Gastrocnemius medialis (tissue), 4 donors: ENCODE data around the gene HBS1L. TPM values are rescaled to one million over a fixed set of nuclear protein-coding genes. Genes with fewer than 3 reads are reported as not detected.

Source experiments
- ATAC-seq, 2 donors: fragments of 150-250 bp; one replicate each; pipeline ENCODE4 v1.9.1; 2016
- DNase-seq, 2 donors: peaks; one replicate each; pipeline ENCODE4 v3.0.0-alpha.2; 2019
- H3K27ac ChIP-seq, 4 donors: fragments of 200-600 bp; sonication (generic); 1 replicate in 1 of 4; 2 replicates in 3 of 4; pipeline ENCODE4 v1.5.1; 2016 to 2018; ENCODE audit warnings: mild to moderate bottlenecking in 2 of 4, moderate library complexity in 1 of 4
- H3K27me3 ChIP-seq, 3 donors: fragments of 200-600 bp; sonication (generic) in 2 of 3; 1 replicate in 1 of 3; 2 replicates in 2 of 3; pipeline versions ENCODE4 v1.5.1 to v1.6.0; 2016 to 2019; ENCODE audit warnings: mild to moderate bottlenecking in 1 of 3, moderate library complexity in 1 of 3
- H3K36me3 ChIP-seq, 2 donors: fragments of 200-600 bp; sonication (generic) in 1 of 2; one replicate each; pipeline ENCODE4 v1.5.1; 2017 to 2018
- H3K4me1 ChIP-seq, 2 donors: fragments of 200-600 bp; sonication (generic) in 1 of 2; one replicate each; pipeline ENCODE4 v1.5.1; 2016 to 2017; ENCODE audit warnings: mild to moderate bottlenecking in 2 of 2
- H3K4me3 ChIP-seq, 4 donors: fragments of 200-600 bp; sonication (generic) in 3 of 4; 1 replicate in 1 of 4; 2 replicates in 3 of 4; pipeline ENCODE4 v1.5.1; 2016 to 2019; ENCODE audit warnings: mild to moderate bottlenecking in 2 of 4
- H3K9me3 ChIP-seq, 3 donors: fragments of 200-600 bp; sonication (generic) in 2 of 3; 1 replicate in 1 of 3; 2 replicates in 2 of 3; pipeline ENCODE4 v1.5.1; 2016 to 2019
- CTCF ChIP-seq, 5 experiments: fragments of 450-650 bp in 3 of 5; fragments of 200-600 bp in 2 of 5; sonication (generic) in 2 of 5; IDR thresholded peaks in 4 of 5; conservative IDR thresholded peaks in 1 of 5; 1 replicate in 4 of 5; 2 replicates in 1 of 5; pipeline ENCODE4 v1.5.1; 2016 to 2019; ENCODE audit warnings: antibody characterized with exemption in 5 of 5, mild to moderate bottlenecking in 3 of 5, moderate library complexity in 3 of 5
- POLR2A ChIP-seq, 2 donors: fragments of 450-650 bp; IDR thresholded peaks; one replicate each; pipeline ENCODE4 v1.6.1; 2017; ENCODE audit warnings: antibody characterized with exemption in 2 of 2, mild to moderate bottlenecking in 2 of 2, moderate library complexity in 2 of 2
- in situ Hi-C, 4 donors: fragments of 200-750 bp; cut with MboI; loops; one replicate each; pipeline versions ENCODE4 v1.15.0 to v1.8.0; 2017; ENCODE audit warnings: low sequenced_read_pairs in 4 of 4
- intact Hi-C: fragments of 100-400 bp; cut with DNase I; formaldehyde crosslinking; loops from one replicate; pipeline ENCODE4 v1.15.1; 2023; ENCODE audit warnings: low total_unique reads
- total RNA-seq, 4 donors: library from RNA; depleted of rRNA; stranded (reverse); fragments of >200 nt; gene quantifications; one replicate each; pipeline versions ENCODE4 v1.1.0 to v1.2.3, GENCODE V29; 2016

Gene HBS1L
- total RNA-seq, 4 donors from 2014 or later, result 97.9 to 139 (median 120) TPM

DNA sequence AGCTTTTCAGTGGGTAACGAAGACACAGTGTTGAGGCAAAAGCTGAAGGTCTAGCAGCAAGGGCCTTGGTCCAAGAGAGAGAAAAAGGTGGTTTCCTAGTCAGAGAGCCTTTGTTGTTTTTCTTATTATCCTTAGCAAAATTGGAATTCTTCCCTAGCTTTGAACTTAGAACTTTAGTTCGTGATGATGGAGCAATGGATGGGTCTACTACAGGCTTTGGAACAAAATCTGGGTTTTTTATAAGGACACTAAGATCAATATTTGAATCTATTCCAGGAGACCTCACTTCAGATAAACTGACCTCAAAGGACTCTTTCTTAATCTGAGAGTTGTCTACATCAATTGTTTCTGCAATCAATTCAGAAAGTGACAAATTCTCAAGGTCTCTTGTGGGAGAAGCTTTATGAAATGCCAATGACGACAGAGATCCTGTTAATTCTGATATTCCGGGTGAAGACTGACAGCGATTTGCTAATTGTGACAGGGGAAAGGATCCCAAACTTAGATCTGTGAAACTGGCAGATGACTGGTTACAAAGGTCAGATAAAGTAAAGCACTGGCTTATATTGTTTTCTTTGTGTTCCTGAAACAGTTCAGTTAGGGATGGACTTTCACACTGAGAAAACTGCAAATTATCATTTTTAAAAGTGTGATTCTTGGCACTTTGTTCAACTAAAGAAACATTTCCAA, 17.7 kb downstream of the HBS1L start:
- intact Hi-C loops, result no loop called here
- ATAC-seq, result no peak

GRCh38 chr6:135033238-135033637, 21.4 kb downstream of the HBS1L start:
- H3K27me3 ChIP-seq, result no peaks in the 10 kb centered on the region
- DNase-seq (no peak), ATAC-seq (no peak)
- peaks cover 0 to 37% of the 10 kb centered on the region in 2 donors for H3K36me3 ChIP-seq
- TF ChIP-seq CTCF (IDR thresholded peaks at IDR 0.05 in 4 of 5, conservative IDR thresholded peaks at IDR 0.05 in 1 of 5), result no peak
- TF ChIP-seq POLR2A (IDR thresholded peaks at IDR 0.05), result no peak
- in situ Hi-C loops (no loop called here), intact Hi-C loops (no loop called here)
- no peak overlapping the region for H3K4me3 ChIP-seq
- H3K4me1 ChIP-seq, result no peaks in the 10 kb centered on the region
- H3K9me3 ChIP-seq, result no peaks in the 10 kb centered on the region
- H3K27ac ChIP-seq, result no peak overlapping the region

More for the DNA sequence above, 17.7 kb downstream of the HBS1L start:
- Histone ChIP-seq H3K27me3 (no peaks in the 10 kb centered on the region), H3K27ac (no peak overlapping the region), H3K36me3 (peaks cover 0 to 36% of the 10 kb centered on the region in 2 donors), H3K4me1 (peaks cover 8 to 15% of the 10 kb centered on the region in 2 donors), H3K4me3 (no peak overlapping the region), H3K9me3 (no peaks in the 10 kb centered on the region)
- TF ChIP-seq CTCF (IDR thresholded peaks at IDR 0.05 in 4 of 5, conservative IDR thresholded peaks at IDR 0.05 in 1 of 5) (no peak), POLR2A (IDR thresholded peaks at IDR 0.05) (no peak)
- in situ Hi-C loops, result no loop called here
- DNase-seq, result no peak

GRCh38 chr6:135030532-135031178, 24.0 kb downstream of the HBS1L start:
- Histone ChIP-seq H3K4me3 (no peak overlapping the region), H3K27me3 (no peaks in the 10 kb centered on the region), H3K27ac (no peak overlapping the region), H3K4me1 (no peaks in the 10 kb centered on the region), H3K36me3 (peaks cover 0 to 18% of the 10 kb centered on the region in 2 donors), H3K9me3 (no peaks in the 10 kb centered on the region)
- in situ Hi-C loops, result no loop called here
- TF ChIP-seq POLR2A (IDR thresholded peaks at IDR 0.05) (no peak), CTCF (IDR thresholded peaks at IDR 0.05 in 4 of 5, conservative IDR thresholded peaks at IDR 0.05 in 1 of 5) (no peak)
- ATAC-seq, result no peak
- no peak for DNase-seq
- intact Hi-C loops, result no loop called here

- no peaks in the 10 kb centered on the region for H3K4me1 ChIP-seq
- ATAC-seq (no peak), DNase-seq (no peak)
- H3K36me3 ChIP-seq, result peaks cover 0 to 18% of the 10 kb centered on the region in 2 donors
- no peaks in the 10 kb centered on the region for H3K27me3 ChIP-seq
- no peaks in the 10 kb centered on the region for H3K9me3 ChIP-seq
- intact Hi-C loops, result no loop called here
- TF ChIP-seq POLR2A (IDR thresholded peaks at IDR 0.05) (no peak), CTCF (IDR thresholded peaks at IDR 0.05 in 4 of 5, conservative IDR thresholded peaks at IDR 0.05 in 1 of 5) (no peak)
- no peak overlapping the region for H3K4me3 ChIP-seq
- in situ Hi-C loops, result no loop called here
- H3K27ac ChIP-seq, result no peak overlapping the region
These were observed 24.6 kb downstream of the HBS1L start for GRCh38 chr6:135030056-135030473.
